PC-9 (cell line): ENCODE data around the gene SKIL.

Experiments used
- CTCF ChIP-seq: fragments of 200-600 bp; sonication (generic); conservative IDR thresholded peaks from 2 replicates; pipeline ENCODE4 v1.6.1; 2017; ENCODE audit warnings: mixed run types, antibody characterized with exemption, mild to moderate bottlenecking, moderate library complexity
- EZH2 ChIP-seq: fragments of 200-600 bp; sonication (generic); IDR thresholded peaks from 2 replicates; pipeline ENCODE4 v1.8.0; 2017; ENCODE audit warnings: antibody characterized with exemption, low read depth

DNA sequence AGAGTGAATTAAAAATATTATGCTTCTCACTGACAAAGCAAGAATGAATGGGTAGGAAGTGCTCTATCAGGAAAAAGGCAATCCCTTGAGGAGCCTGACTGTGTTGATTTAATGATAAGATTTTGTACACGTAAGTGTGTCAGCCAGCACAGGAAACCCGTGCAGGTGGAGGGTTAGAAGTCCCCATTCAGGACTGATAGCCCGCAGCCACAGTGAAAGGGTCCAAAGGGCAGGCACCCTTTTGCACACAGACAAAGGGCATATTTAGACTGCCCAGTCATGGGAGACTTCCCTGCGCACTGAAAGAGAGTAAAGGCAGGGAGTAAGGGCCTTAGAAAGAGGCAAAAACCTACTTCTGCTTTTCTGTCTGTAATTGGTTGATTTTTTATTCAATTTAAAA lies 26.4 kb upstream of the SKIL start:
- TF ChIP-seq CTCF (no peak), EZH2 (no peak)
